ENCODE results near the gene GPRC6A. TPM values are rescaled to one million over a fixed set of nuclear protein-coding genes. Genes with fewer than 3 reads are reported as not detected.

GPRC6A gene
- total and polyA plus RNA-seq, 2 of the 13 experiments (the other 11 are each of a cell fraction or from before 2014, with no cell fraction given) = not detected

DNA sequence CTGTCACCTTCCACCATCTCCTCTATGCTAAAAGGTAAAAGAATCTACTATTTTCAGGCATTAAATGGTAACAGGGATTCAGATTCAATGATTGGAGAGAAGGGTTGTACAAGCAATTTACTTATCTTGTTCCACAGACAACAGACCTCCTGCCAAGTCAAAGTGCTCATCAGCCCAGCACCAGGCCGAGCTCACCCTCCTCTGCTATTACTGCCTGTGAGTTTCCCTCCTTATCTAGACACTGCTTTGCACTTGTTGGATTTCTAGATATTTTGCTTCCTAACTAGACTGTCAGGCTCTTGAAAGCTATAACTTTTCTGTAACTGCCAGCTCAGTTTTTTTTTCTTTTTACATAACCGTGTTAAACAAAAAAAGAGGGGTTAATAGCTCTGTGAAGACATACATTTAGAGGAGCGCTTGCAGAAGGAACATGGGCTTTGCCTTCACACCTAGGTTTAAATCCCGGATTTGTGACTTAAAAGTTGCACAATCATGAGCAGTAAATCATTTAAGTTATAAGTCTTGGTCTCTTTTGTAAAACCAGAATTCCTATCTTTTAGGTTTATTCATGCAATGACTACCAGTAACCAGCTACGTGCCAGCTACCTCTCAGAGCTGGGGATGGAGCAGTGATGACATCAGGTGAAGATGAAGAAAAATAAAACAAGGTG, 62.2 kb downstream of the GPRC6A start (continued):
- no peak for TF ChIP-seq ATF7 (IDR thresholded peaks at IDR 0.05)
- no peak for TF ChIP-seq ATF7 (CRISPR knock-in tag; IDR thresholded peaks at IDR 0.05)

DNA sequence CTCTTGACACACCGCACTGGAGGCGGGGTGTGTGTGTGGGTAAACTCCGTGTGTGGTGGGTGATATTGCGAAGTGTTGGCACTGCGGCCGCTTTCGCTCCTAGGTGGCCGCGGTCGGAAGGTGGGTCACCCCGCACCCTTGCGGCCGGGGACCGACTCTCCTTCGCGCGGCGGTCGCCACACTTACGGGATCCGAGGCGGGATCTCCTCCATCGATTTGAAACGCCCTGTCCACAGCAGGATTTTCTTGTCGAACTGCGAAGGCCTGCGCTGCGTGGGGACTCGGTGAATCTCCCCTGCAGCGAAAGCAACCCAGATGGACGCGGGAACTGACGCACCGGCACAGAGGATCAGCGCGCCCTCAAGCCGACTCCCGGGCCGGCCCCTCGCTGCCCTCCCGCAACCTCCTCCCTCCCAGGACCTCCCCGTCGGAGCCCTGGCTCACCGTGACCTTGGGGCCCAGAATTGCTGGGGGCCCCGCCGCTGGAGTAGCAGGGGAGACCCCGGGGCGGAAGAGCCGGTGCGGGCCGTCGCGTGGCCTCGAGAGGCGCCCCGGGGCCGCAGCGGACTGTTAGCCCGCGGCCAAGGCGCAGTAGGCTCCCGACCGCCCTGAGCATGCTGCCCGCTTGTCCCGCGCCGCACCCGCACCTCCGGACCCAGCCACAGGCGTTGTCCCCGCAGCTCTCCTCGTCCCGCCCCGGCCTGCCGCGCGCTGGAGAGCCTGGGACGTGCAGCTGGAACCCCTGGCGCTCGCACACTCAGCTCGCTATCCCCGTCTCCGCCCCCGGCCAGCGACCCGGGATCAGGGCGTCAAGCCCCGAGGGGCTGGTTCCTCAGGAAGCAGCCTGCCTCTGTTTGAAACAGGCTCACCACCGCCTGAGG, 63.7 kb downstream of the GPRC6A start, which contains the start of gene FAM162B:
Gene FAM162B, minus strand, starts transcription at position 759 of the 881 bp plus-strand sequence. Its CDS starts 143 bp downstream, at position 616.
- H3K4me3 ChIP-seq (replicated peaks in 1 of 3; ENCODE audit: insufficient read depth in 1 of 3, low read depth in 2 of 3, low read length in 3 of 3) = peak within 1 kb of the TSS; percentile 24 to 71 (median 52)
- BruUV-seq (replicated peaks) = no TSS peak
- TF ChIP-seq ZNF20 (CRISPR knock-in tag; IDR thresholded peaks at IDR 0.05) (no peak), ZNF562 (CRISPR knock-in tag; IDR thresholded peaks at IDR 0.05; ENCODE audit: borderline replicate concordance) (no peak), EED (CRISPR knock-in tag; IDR thresholded peaks at IDR 0.05) (peak; percentile 70; the same call in 1 of the 2 replicates), EZH2 (conservative IDR thresholded peaks at IDR 0.05; ENCODE audit: low read depth, low read length) (peak; percentile 80; the same call in 1 of the 2 replicates), MEIS2 (CRISPR knock-in tag; IDR thresholded peaks at IDR 0.05) (0 out of 2 replicates have a peak, but pooled peaks have one; percentile 10), MTF2 (CRISPR knock-in tag; IDR thresholded peaks at IDR 0.05; ENCODE audit: borderline replicate concordance) (no peak), HES4 (CRISPR knock-in tag; IDR thresholded peaks at IDR 0.05; ENCODE audit: borderline replicate concordance) (peak; percentile 75; the same call in 1 of the 2 replicates), HNRNPUL1 (IDR thresholded peaks at IDR 0.05; ENCODE audit: low read depth, low read length) (no peak), RFX1 (IDR thresholded peaks at IDR 0.05) (no peak), ZNF274 (CRISPR knock-in tag; IDR thresholded peaks at IDR 0.05) (peak; percentile 42; the same call in 1 of the 2 replicates), CREM (IDR thresholded peaks at IDR 0.05) (no peak), CREM (CRISPR knock-in tag; IDR thresholded peaks at IDR 0.05) (no peak)
- TF ChIP-seq, protein P1, sequence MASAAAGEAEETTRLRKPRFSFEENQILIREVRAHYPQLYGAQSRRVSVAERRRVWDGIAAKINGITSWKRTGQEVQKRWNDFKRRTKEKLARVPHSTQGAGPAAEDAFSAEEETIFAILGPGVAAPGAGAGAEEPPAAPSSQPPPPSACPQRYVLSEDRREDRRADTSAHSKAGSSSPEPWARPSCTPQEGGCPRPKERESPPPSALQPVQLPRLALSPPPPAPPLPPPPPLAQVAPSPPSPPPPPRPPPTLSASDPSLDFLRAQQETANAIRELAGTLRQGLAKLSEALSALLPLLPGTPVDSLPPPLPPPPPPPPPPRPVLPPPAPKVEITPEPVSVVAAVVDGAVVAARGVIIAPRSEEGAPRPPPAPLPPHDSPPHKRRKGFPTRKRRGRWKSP (CRISPR knock-in tag; IDR thresholded peaks at IDR 0.05) = peak; percentile 45; the same call in 1 of the 2 replicates
- TF ChIP-seq, protein P2, sequence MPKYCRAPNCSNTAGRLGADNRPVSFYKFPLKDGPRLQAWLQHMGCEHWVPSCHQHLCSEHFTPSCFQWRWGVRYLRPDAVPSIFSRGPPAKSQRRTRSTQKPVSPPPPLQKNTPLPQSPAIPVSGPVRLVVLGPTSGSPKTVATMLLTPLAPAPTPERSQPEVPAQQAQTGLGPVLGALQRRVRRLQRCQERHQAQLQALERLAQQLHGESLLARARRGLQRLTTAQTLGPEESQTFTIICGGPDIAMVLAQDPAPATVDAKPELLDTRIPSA (CRISPR knock-in tag; IDR thresholded peaks at IDR 0.05; ENCODE audit: borderline replicate concordance) = 0 out of 2 replicates have a peak, but pooled peaks have one; percentile 71
- TF ChIP-seq, protein P3, sequence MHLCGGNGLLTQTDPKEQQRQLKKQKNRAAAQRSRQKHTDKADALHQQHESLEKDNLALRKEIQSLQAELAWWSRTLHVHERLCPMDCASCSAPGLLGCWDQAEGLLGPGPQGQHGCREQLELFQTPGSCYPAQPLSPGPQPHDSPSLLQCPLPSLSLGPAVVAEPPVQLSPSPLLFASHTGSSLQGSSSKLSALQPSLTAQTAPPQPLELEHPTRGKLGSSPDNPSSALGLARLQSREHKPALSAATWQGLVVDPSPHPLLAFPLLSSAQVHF (CRISPR knock-in tag; IDR thresholded peaks at IDR 0.05) = no peak
- TF ChIP-seq, protein P4, sequence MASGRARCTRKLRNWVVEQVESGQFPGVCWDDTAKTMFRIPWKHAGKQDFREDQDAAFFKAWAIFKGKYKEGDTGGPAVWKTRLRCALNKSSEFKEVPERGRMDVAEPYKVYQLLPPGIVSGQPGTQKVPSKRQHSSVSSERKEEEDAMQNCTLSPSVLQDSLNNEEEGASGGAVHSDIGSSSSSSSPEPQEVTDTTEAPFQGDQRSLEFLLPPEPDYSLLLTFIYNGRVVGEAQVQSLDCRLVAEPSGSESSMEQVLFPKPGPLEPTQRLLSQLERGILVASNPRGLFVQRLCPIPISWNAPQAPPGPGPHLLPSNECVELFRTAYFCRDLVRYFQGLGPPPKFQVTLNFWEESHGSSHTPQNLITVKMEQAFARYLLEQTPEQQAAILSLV (CRISPR knock-in tag; IDR thresholded peaks at IDR 0.05; ENCODE audit: borderline replicate concordance) = 0 out of 2 replicates have a peak, but pooled peaks have one; percentile 46

More for the DNA sequence above, 63.7 kb downstream of the GPRC6A start, which contains the start of gene FAM162B:
- WGBS (ENCODE audit: low lambda C conversion rate) = 51% methylated on average over 32 of the region's 89 CpGs
- Histone ChIP-seq H3K4me2 (ENCODE audit: low read depth, low read length) (peak within 1 kb of the TSS; percentile 73), H3K27ac (ENCODE audit: extremely low read length, insufficient read depth, low read length) (no peak within 1 kb of the TSS), H3K27me3 (ENCODE audit: control insufficient read depth in 1 of 2, insufficient read depth in 2 of 2, low read length in 2 of 2) (peaks cover 0 to 48% of the 10 kb centered on the region in 2 experiments; a peak in 4 of 5 replicates), H3K79me2 (ENCODE audit: insufficient read depth, low read length) (no peaks in the 10 kb centered on the region), H2AFZ (ENCODE audit: low read length) (no peak within 1 kb of the TSS), H3K9me3 (ENCODE audit: low read length) (no peaks in the 10 kb centered on the region), H3K9ac (ENCODE audit: insufficient read depth, low read depth, low read length) (no peak within 1 kb of the TSS), H3K4me1 (ENCODE audit: insufficient read depth, low read length) (peaks cover 15% of the 10 kb centered on the region; the same call in 1 of the 2 replicates), H4K20me1 (ENCODE audit: insufficient read depth, low read length) (no peaks in the 10 kb centered on the region), H3K36me3 (replicated peaks in 1 of 2; ENCODE audit: control insufficient read depth in 1 of 2, insufficient read depth in 2 of 2, low read length in 2 of 2) (no peaks in the 10 kb centered on the region)
- CTCF ChIA-PET (ENCODE audit: low intra/inter-chr PET ratio, low total read pairs) = no interaction called here
- ATAC-seq = peak; percentile 94
- peak; percentile 2 for DNase-seq (ENCODE audit: low spot score)
- FAIRE-seq = no peak
- in situ Hi-C loops (cut with HindIII; ENCODE audit: extremely low pct_ligation_motif_present, low pct_unique_long_range_greater_than_20kb) (no loop called here), intact Hi-C loops (cut with micrococcal nuclease; ENCODE audit: unreplicated experiment) (no loop called here)
- POLR2A ChIA-PET = no interaction called here

Measured in HepG2 (cell line).